Hepatocyte (in vitro differentiated cells): ENCODE measurements around the gene S100A8.

Experiments
- CTCF ChIP-seq: fragments of 200-600 bp; sonication (generic); IDR thresholded peaks from 2 replicates; pipeline ENCODE4 v1.5.1; 2016; ENCODE audit warnings: antibody characterized with exemption, mild to moderate bottlenecking; ENCODE audit not compliant: poor library complexity
- EZH2 ChIP-seq: fragments of 200-600 bp; sonication (generic); IDR thresholded peaks from 2 replicates; pipeline ENCODE4 v1.6.1; 2016; ENCODE audit warnings: antibody characterized with exemption, mild to moderate bottlenecking, borderline replicate concordance

- no peak for TF ChIP-seq CTCF
- no peak for TF ChIP-seq EZH2
Observed at GRCh38 chr1:153384958-153385580, 5.8 kb downstream of the S100A8 start.
